ENCODE measurements around the gene MYRIP.
"Not testable (repeated sequence)": the region's sequence is repeated elsewhere in the genome, so short reads cannot be mapped to it uniquely, and the experiment has no call there.

MYRIP gene

DNA sequence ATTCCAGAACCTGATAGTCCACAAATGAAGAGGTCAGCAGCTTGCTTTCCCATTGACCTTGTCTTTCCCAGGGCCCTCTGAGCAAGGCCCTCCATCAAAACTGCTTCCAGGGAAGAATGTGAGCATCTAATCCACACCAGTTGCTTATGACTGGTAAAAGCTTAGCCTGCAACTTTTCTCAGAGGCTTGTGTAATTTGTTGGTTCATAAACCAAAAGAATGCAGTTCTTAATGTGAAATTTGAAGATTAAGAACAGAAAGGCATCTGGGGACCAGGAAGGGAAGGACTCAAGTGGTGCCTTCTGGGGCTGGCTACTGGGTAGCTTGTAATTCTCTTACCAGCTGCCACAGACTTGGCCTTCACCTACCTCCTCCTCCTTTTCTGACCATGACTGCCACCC, 439.2 kb downstream of the MYRIP start:
- DNase-seq, result no peak

- DNase-seq, result no peak
These were observed 439.8 kb downstream of the MYRIP start for GRCh38 chr3:40249168-40249567.

DNA sequence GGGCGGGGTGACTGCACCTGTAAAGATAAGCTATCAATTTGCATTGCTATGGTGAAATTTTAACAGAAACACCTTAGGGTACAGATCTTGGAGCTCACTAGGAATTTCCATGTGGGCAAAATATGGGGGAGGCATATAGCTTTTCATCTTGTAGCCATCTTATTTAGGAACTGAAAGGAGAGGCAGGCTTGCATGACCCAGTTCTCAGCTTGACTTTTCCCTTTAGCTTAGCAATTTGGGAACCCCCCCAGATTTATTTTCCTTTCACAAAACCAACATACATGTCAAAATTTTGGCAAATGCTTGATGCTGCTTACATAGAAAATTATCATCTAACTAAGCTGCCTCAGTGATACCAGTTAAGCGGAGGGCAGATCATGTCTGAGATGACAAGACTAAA, 445.1 kb downstream of the MYRIP start:
- no peak for DNase-seq

DNA sequence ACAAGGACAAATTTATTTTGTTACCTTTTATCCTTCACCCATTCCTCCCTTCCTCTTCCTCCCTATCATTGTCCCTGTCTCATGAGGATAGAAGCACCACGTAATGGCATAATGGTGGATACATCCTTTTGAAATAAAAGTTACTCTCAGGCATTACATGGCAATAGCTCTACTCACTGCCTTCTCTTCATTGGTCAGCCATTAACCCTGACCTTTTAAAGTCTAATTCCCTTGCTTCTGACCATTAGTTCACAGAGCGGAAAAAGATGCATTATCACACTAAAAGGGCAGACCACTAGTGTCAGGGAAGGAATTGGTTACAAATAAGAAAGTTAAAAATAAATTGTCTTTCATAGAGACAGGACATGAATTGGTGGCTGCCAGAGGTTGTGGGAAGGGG, 445.5 kb downstream of the MYRIP start:
- no peak for DNase-seq

GRCh38 chr3:40255532-40255931, 446.1 kb downstream of the MYRIP start:
- no peak for DNase-seq

GRCh38 chr3:40258064-40258463, 448.7 kb downstream of the MYRIP start:
- DNase-seq, result no peak

DNA sequence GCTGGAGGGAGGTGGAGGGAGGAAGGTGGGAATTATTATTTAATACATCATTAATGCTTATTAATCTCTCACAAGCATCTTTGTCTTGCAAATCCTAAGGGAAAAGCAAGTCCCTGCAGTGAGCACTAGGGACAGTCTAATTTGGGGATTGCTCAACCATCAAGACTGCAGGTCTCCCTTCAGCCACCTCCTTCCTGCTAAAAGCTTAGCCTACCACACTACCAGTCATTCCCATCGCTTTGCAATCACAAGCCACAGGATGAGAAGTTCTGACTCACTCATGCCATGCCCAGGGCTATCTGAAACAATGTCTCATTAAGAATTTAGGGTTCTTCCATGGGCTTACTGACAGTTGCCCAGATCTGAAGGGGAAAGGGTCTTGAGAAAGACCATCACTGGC, 449.1 kb downstream of the MYRIP start:
- DNase-seq, result no peak

DNA sequence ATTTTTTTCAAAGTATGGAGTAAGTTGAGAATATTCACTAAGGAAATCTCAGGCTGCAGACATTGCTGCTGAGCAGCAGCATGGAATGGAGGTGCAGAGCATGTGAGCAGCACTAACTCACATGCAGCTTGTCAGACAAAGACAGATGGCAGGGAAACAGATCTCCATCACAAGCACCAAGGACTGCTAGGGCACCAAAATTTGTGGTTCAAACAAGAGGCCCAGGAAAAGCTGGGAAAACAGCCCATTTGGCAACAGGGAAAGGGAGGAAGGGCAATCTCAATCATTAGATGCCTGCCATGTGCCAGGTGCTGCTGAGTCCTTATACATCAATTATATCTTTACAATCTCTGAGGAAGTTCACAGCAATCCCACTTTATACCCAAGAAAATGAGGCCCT, 452.9 kb downstream of the MYRIP start:
- DNase-seq, result no peak

DNA sequence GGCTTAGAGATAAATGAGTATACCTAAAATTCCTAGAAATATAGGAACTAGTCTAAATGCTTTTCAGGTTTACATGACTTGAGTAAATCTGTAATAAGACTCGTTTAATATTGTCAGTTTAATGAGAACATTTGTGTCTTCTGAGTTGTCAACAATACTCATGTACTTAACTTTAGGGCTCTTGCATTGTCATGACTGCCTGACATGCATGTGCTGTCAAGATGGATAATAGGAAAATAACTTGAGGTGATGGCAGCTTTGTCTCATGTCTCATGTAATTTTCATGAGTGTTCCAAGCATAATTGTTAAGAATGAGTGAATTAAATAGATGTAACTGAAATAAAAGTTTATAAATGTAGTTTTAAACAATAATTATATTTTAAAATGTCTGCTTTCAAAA, 455.0 kb downstream of the MYRIP start:
- DNase-seq, result no peak

DNA sequence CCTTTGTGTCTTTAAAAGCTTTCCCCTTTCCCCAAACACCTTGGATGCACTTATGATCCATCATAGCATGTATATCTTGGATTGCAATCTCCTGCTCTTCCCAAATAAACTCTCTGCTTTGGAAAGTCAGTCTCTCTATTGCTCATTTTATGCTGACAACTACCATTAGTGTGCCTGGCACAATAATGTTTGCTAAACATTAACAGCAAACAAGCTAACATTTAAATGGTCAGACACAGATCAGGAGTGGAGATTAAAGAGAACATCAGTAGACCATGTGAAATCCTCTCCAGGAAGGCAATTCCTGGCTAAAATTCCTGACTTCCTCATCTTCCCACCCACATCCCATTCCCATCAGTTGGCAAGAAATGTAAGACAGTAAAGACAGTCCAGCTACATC, 455.8 kb downstream of the MYRIP start:
- DNase-seq, result no peak

GRCh38 chr3:40267937-40268724, 458.7 kb downstream of the MYRIP start:
- DNase-seq, result no peak

DNA sequence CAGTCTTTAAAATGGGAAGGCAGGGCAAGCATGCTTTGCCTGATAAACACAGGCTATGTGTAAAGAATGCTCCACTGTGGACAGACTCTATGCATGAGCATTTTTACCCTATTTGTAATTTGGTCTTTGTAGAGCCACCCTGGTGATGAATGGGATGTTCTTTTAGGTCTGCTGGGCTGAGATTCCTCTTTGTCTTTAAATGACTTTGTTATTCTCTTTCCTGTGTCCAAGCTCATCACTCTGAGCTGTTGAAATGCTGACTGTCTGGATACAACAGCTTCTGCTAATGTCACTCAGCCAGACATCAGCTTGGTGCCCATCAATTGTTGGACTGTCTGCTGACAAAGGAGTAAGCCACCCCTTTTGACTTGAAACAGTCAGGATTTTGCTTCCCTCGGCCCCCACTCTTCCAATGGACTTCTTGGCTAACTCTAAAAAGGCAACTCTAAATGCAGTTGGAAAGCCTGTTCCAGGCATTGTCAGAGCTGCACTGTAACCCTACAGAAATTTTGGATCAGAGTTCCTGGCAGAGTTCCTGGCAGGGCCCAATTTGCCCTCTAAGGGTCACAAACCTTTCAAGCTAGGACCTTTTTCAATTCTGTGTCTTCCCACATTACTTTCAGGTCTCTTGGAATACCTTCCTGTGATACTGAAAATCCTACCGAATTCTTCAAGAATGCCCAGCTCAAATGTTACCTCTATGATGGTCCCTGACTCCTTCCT, 459.6 kb downstream of the MYRIP start:
- DNase-seq, result no peak

GRCh38 chr3:40278791-40279190, 469.4 kb downstream of the MYRIP start:
- DNase-seq, result no peak

DNA sequence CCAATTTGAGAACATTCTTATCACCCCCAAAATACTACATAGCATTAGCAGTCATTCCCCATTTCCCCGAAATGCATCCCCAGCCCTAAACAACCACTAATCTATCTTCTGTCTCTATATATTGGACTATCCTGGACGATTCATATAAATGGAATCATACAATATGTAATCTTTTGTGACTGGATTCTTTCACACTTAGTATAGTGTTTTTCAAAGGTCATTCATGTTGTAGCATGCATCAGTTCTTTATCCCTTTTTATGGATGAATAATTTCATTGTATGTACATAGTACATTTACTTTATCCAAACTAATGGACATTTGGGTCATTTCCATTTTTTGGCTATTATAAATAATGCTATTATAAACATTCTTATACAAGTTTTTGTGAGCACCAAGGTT, 472.6 kb downstream of the MYRIP start:
- DNase-seq, result no peak

DNA sequence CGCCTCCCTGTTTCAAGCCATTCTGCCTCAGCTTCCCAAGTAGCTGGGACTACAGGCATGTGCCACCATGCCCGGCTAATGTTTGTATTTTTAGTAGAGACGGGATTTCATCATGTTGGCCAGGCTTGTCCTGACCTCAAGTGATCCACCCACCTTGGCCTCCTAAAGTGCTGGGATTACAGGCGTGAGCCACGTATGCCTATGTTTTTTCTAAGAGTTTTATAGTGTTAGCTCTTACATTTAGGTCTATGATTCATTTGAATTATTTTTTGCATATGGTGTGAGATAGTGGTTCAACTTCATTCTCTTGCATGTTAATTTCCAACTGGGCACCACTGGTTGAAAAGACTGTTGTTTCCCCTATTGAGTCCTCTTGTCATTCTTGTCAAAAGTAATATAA, 473.6 kb downstream of the MYRIP start:
- not testable (repeated sequence) for DNase-seq

- no peak for DNase-seq
These were observed 477.8 kb downstream of the MYRIP start for GRCh38 chr3:40287248-40287647.

DNA sequence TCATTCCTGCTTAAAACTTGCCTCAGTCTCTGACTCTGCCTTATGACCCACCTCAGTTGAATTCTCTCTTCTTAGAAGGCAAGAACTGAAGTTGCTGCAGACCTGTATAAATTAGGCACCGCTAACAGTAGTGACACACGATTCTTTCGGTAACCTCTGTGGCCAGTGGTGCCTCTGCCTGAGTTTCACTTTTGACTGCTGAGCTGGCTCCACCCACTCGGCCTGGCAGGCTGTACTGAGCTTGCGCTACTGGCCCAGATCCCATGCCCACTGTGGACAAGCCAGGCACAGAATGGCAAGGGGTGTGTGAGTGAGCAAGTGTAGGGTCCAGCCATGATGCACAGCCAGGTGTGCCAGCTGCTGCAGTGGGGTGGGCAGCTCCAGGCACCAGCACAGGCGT, 481.0 kb downstream of the MYRIP start:
- no peak for DNase-seq

DNA sequence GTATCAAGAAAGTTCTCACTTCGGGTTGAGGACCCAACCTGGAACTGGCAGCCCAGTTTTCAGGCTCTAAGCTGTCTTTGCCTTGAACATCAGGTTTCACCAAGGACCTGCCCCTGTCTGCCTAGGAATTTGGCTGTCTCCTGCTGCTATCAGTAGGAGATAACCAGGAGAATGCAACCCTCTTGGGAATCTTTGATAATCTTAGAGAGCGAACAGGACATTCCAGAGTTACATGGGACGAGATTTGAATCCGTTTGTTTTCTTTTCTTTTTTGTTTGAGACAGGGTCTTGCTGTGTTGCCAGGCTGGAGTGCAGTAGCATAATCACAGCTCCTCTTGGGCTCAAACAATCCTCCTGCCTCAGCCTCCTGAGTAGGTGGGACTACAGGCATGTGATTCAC, 482.1 kb downstream of the MYRIP start:
- no peak for DNase-seq

GRCh38 chr3:40292637-40293349, 483.4 kb downstream of the MYRIP start:
- no peak for DNase-seq

DNA sequence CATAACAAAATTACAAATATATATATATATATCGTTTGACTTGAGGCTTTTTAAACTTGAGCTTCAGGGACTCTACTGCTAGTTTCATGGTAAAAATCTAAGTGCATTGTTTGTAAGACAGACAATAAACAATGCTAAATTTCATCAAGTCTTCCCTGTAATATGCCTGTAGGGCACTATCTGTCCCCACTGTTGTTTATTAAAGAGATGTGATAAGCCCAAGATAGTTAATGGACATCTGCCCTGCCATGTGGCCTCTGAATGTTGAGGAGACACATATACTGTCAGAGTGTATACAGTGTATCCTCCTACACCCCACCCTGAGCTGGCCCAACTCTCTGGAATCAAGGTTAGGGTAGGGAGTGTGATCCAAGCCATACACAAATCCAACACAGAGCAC, 485.0 kb downstream of the MYRIP start:
- DNase-seq, result no peak

DNA sequence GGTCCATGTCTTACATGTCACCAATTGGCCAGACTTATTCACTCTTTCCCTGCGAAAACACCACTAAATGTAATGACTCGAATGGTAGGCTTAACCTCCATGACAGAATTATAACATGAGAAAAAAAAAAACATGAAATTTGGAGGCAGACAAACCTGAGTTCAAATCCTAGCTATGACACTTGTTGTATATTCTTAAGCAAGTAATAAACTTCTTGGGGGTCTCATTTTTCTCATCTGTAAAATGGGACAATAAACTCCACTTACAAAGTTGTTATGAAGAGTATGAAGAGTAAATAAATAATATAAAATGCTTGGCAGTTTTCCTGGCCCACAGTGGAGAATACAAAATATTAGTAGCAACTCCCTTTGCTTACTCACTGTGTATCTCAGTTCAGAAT, 488.7 kb downstream of the MYRIP start:
- DNase-seq, result no peak

GRCh38 chr3:40299130-40299720, 489.8 kb downstream of the MYRIP start:
- no peak for DNase-seq

- no peak for DNase-seq
These were observed 490.4 kb downstream of the MYRIP start for GRCh38 chr3:40299721-40300335.
